ENCODE data around the gene PCBD2. TPM values are rescaled to one million over a fixed set of nuclear protein-coding genes. Genes with fewer than 3 reads are reported as not detected.
A peak's percentile ranks its signal among the peaks of the same experiment; 100 is the strongest.

PCBD2 gene
- total and polyA plus RNA-seq, 2 experiments from 2014 or later: 5.8 to 10.1 TPM

GRCh38 chr5:135009736-135010501, 105.0 kb downstream of the PCBD2 start:
- WGBS, 2 experiments (ENCODE audit: low coverage in 1 of 2, low lambda C conversion rate in 2 of 2, missing lambda C conversion rate in 2 of 2): 64% methylated on average over 11 of the region's 11 CpGs
- Histone ChIP-seq H4K20me1 (ENCODE audit: insufficient read depth) (no peaks in the 10 kb centered on the region), H3K9ac (no peak overlapping the region), H3K9me3 (ENCODE audit: low read depth) (no peaks in the 10 kb centered on the region), H3K36me3 (ENCODE audit: low read depth) (no peaks in the 10 kb centered on the region), H3K27ac (no peak overlapping the region), H3K27me3 (replicated peaks; ENCODE audit: insufficient read depth) (no peaks in the 10 kb centered on the region; the same call in 1 of the 2 replicates), H3K4me2 (ENCODE audit: unreplicated experiment) (no peak overlapping the region), H3K4me1 (ENCODE audit: insufficient read depth) (no peaks in the 10 kb centered on the region), H2AFZ (no peak overlapping the region), H3F3A (ENCODE audit: insufficient read depth) (no peaks in the 10 kb centered on the region), H3K4me3 (no peak overlapping the region), H3K79me2 (ENCODE audit: insufficient read depth) (no peaks in the 10 kb centered on the region), H3K9me2 (ENCODE audit: insufficient read depth) (no peaks in the 10 kb centered on the region)
- DNase-seq: no peak
- in situ Hi-C loops (cut with MboI): no loop called here
- TF ChIP-seq EZH2 (IDR thresholded peaks at IDR 0.05; ENCODE audit: insufficient read depth, poor library complexity, severe bottlenecking) (no peak), EZH2phosphoT487 (IDR thresholded peaks at IDR 0.05; ENCODE audit: insufficient read depth, low read depth) (no peak)

GRCh38 chr5:135010502-135011354, 105.8 kb downstream of the PCBD2 start:
- no peak overlapping the region for H3K27ac ChIP-seq
- no peak for DNase-seq
- H3K9me3 ChIP-seq (ENCODE audit: low read depth): no peaks in the 10 kb centered on the region
- H3K9ac ChIP-seq: no peak overlapping the region
- no peak for TF ChIP-seq EZH2phosphoT487 (IDR thresholded peaks at IDR 0.05; ENCODE audit: insufficient read depth, low read depth)
- no peak for TF ChIP-seq EZH2 (IDR thresholded peaks at IDR 0.05; ENCODE audit: insufficient read depth, poor library complexity, severe bottlenecking)
- WGBS, 2 experiments (ENCODE audit: low coverage in 1 of 2, low lambda C conversion rate in 2 of 2, missing lambda C conversion rate in 2 of 2): 59 to 67% methylated on average over 3 of the region's 3 CpGs
- no peaks in the 10 kb centered on the region for H3F3A ChIP-seq (ENCODE audit: insufficient read depth)
- H2AFZ ChIP-seq: no peak overlapping the region
- no peaks in the 10 kb centered on the region for H4K20me1 ChIP-seq (ENCODE audit: insufficient read depth)
- H3K9me2 ChIP-seq (ENCODE audit: insufficient read depth): no peaks in the 10 kb centered on the region
- no peaks in the 10 kb centered on the region for H3K79me2 ChIP-seq (ENCODE audit: insufficient read depth)
- H3K4me1 ChIP-seq (ENCODE audit: insufficient read depth): no peaks in the 10 kb centered on the region
- in situ Hi-C loops (cut with MboI): no loop called here
- no peak overlapping the region for H3K4me3 ChIP-seq
- no peak overlapping the region for H3K4me2 ChIP-seq (ENCODE audit: unreplicated experiment)
- H3K36me3 ChIP-seq (ENCODE audit: low read depth): no peaks in the 10 kb centered on the region
- H3K27me3 ChIP-seq (replicated peaks; ENCODE audit: insufficient read depth): no peaks in the 10 kb centered on the region; the same call in 1 of the 2 replicates

- DNase-seq: no peak
- H3K27ac ChIP-seq: no peak overlapping the region
- H4K20me1 ChIP-seq (ENCODE audit: insufficient read depth): no peaks in the 10 kb centered on the region
- H3F3A ChIP-seq (ENCODE audit: insufficient read depth): no peaks in the 10 kb centered on the region
- WGBS, 2 experiments (ENCODE audit: low coverage in 1 of 2, low lambda C conversion rate in 2 of 2, missing lambda C conversion rate in 2 of 2): 64 to 71% methylated on average over 4 of the region's 4 CpGs
- no peak overlapping the region for H3K9ac ChIP-seq
- H2AFZ ChIP-seq: no peak overlapping the region
- no peaks in the 10 kb centered on the region for H3K36me3 ChIP-seq (ENCODE audit: low read depth)
- TF ChIP-seq EZH2 (IDR thresholded peaks at IDR 0.05; ENCODE audit: insufficient read depth, poor library complexity, severe bottlenecking) (no peak), EZH2phosphoT487 (IDR thresholded peaks at IDR 0.05; ENCODE audit: insufficient read depth, low read depth) (no peak)
- H3K4me3 ChIP-seq: no peak overlapping the region
- H3K4me1 ChIP-seq (ENCODE audit: insufficient read depth): no peaks in the 10 kb centered on the region
- H3K27me3 ChIP-seq (replicated peaks; ENCODE audit: insufficient read depth): peaks cover 7% of the 10 kb centered on the region; the same call in 1 of the 2 replicates
- in situ Hi-C loops (cut with MboI): no loop called here
- no peaks in the 10 kb centered on the region for H3K79me2 ChIP-seq (ENCODE audit: insufficient read depth)
- no peak overlapping the region for H3K4me2 ChIP-seq (ENCODE audit: unreplicated experiment)
- no peaks in the 10 kb centered on the region for H3K9me3 ChIP-seq (ENCODE audit: low read depth)
- no peaks in the 10 kb centered on the region for H3K9me2 ChIP-seq (ENCODE audit: insufficient read depth)
Measured at GRCh38 chr5:135011355-135012032, 106.6 kb downstream of the PCBD2 start.

GRCh38 chr5:135012033-135012588, 107.2 kb downstream of the PCBD2 start:
- no peaks in the 10 kb centered on the region for H3K9me3 ChIP-seq (ENCODE audit: low read depth)
- in situ Hi-C loops (cut with MboI): no loop called here
- TF ChIP-seq EZH2 (IDR thresholded peaks at IDR 0.05; ENCODE audit: insufficient read depth, poor library complexity, severe bottlenecking): no peak
- no peak for TF ChIP-seq EZH2phosphoT487 (IDR thresholded peaks at IDR 0.05; ENCODE audit: insufficient read depth, low read depth)
- no peaks in the 10 kb centered on the region for H3K9me2 ChIP-seq (ENCODE audit: insufficient read depth)
- no peak overlapping the region for H3K27ac ChIP-seq
- no peak overlapping the region for H3K4me2 ChIP-seq (ENCODE audit: unreplicated experiment)
- no peaks in the 10 kb centered on the region for H3F3A ChIP-seq (ENCODE audit: insufficient read depth)
- WGBS, 2 experiments (ENCODE audit: low coverage in 1 of 2, low lambda C conversion rate in 2 of 2, missing lambda C conversion rate in 2 of 2): 62 to 79% methylated on average over 2 of the region's 2 CpGs
- H3K79me2 ChIP-seq (ENCODE audit: insufficient read depth): no peaks in the 10 kb centered on the region
- peaks cover 9% of the 10 kb centered on the region; the same call in 1 of the 2 replicates for H3K27me3 ChIP-seq (replicated peaks; ENCODE audit: insufficient read depth)
- H3K4me3 ChIP-seq: no peak overlapping the region
- H2AFZ ChIP-seq: no peak overlapping the region
- H3K4me1 ChIP-seq (ENCODE audit: insufficient read depth): no peaks in the 10 kb centered on the region
- no peaks in the 10 kb centered on the region for H4K20me1 ChIP-seq (ENCODE audit: insufficient read depth)
- H3K9ac ChIP-seq: no peak overlapping the region
- no peaks in the 10 kb centered on the region for H3K36me3 ChIP-seq (ENCODE audit: low read depth)
- no peak for DNase-seq

MicroRNAs within 50 kb of the gene (microRNA counts, 767-probe panel; counts per million panel counts)
- 447 counts per million, percentile 86 among the panel's probes with 10 or more counts for microRNA hsa-miR-4461

Small RNA genes lying within 50 kb of the gene (microRNA-seq; reads per million reads assigned to microRNA genes)
- gene MIR4461 (ENCODE audit: borderline number of aligned reads): not detected

Small RNA genes lying within 50 kb of the gene (small RNA-seq; reads per million reads assigned to genes)
- gene MIR4461 (ENCODE audit: low read depth, low replicate concordance) (not detected), gene MTND3P25 (ENCODE audit: low read depth, low replicate concordance) (not detected), gene MTND4LP30 (ENCODE audit: low read depth, low replicate concordance) (not detected)

Other genes with a start within 250 kb of the PCBD2 start
- 26.2 and 35.3 TPM in 2 replicates for gene CAMLG, start 166.6 kb upstream of the PCBD2 start, total RNA-seq (2014; rRNA removed; shearing (Covaris generic))
- 42.2 and 45.0 TPM in 2 replicates for gene CAMLG, start 166.6 kb upstream of the PCBD2 start, polyA plus RNA-seq (2016; fragmentation: Nextera tagmentation; extraction: Ambion mirVana)
- 16.9 and 21.4 TPM in 2 replicates for gene DDX46, start 146.4 kb upstream of the PCBD2 start, total RNA-seq (2014; rRNA removed; shearing (Covaris generic))
- 15.4 and 19.6 TPM in 2 replicates for gene DDX46, start 146.4 kb upstream of the PCBD2 start, polyA plus RNA-seq (2016; fragmentation: Nextera tagmentation; extraction: Ambion mirVana)
- gene C5orf24, start 59.2 kb upstream of the PCBD2 start, total RNA-seq (2014; rRNA removed; shearing (Covaris generic)): 41.2 and 41.4 TPM in 2 replicates
- 34.0 and 36.4 TPM in 2 replicates for gene C5orf24, start 59.2 kb upstream of the PCBD2 start, polyA plus RNA-seq (2016; fragmentation: Nextera tagmentation; extraction: Ambion mirVana)
- gene TXNDC15, start 30.8 kb upstream of the PCBD2 start, total RNA-seq (2014; rRNA removed; shearing (Covaris generic)): 112 and 170 TPM in 2 replicates
- 102 and 103 TPM in 2 replicates for gene TXNDC15, start 30.8 kb upstream of the PCBD2 start, polyA plus RNA-seq (2016; fragmentation: Nextera tagmentation; extraction: Ambion mirVana)
- gene CATSPER3, start 62.8 kb downstream of the PCBD2 start, total RNA-seq (2014; rRNA removed; shearing (Covaris generic)): 0.11 TPM in 1 of 2 replicates, not detected in the other
- 0.14 and 0.18 TPM in 2 replicates for gene CATSPER3, start 62.8 kb downstream of the PCBD2 start, polyA plus RNA-seq (2016; fragmentation: Nextera tagmentation; extraction: Ambion mirVana)
- not detected in 2 replicates for gene PITX1, start 129.1 kb downstream of the PCBD2 start, total RNA-seq (2014; rRNA removed; shearing (Covaris generic))
- gene PITX1, start 129.1 kb downstream of the PCBD2 start, polyA plus RNA-seq (2016; fragmentation: Nextera tagmentation; extraction: Ambion mirVana): not detected in 2 replicates